ENCODE results near the gene LTBP1. TPM values are rescaled to one million over a fixed set of nuclear protein-coding genes. Genes with fewer than 3 reads are reported as not detected.
A peak's percentile ranks its signal among the peaks of the same experiment; 100 is the strongest.

Gene LTBP1
- total RNA-seq, 1 donor from 2014 or later, result 48.4 TPM

DNA sequence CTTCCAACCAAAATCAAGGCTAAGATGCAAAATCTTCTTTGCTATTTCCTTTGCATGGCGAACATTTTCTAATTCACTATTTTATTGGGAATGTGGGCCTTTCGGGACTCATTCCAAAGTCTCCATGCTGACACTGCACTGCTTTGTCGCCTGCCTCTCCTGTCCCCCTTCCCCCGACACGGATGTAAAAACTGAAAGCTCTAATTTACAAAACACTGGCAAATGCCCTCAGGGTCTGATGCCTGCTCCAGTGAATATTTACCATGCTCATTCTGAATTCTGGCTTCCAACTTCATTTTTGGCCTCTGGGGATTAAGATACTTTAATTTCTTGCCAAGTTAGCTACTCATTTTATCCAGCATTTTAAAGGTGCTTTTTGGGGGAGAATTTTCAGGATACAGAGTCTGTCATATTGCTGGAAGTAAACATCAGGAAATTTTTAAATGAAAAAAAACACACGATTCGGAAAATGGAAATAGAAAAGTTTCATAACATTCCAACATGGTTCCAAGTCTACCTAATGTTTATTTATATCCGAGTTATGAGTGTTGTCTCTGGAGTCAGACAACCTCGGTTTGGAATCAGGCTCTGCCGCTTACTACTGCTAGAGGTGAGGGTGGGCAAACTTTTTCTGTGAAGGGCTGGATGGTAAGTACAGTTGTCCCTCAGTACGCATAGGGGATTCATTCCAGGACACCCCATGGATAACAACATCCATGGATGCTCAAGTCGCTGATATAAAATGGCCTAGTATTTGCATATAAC is 14.6 kb upstream of the LTBP1 start:
- peak in 1 of 2 donors; percentile 22 for DNase-seq (ENCODE audit: extremely low spot score in 2 of 2)
- H3K4me1 ChIP-seq, result no peaks in the 10 kb centered on the region
- H3K27me3 ChIP-seq, result no peaks in the 10 kb centered on the region
- H3K36me3 ChIP-seq, result no peaks in the 10 kb centered on the region
- intact Hi-C loops (cut with DNase I), result no loop called here
- no peaks in the 10 kb centered on the region for H3K9me3 ChIP-seq
- no peak overlapping the region for H3K4me3 ChIP-seq
- H3K27ac ChIP-seq, result no peak overlapping the region
- TF ChIP-seq POLR2AphosphoS5 (IDR thresholded peaks at IDR 0.05; ENCODE audit: insufficient read depth in 1 of 2, low read depth in 1 of 2) (no peak), POLR2A (IDR thresholded peaks at IDR 0.05) (no peak)
- TF ChIP-seq, protein P1, sequence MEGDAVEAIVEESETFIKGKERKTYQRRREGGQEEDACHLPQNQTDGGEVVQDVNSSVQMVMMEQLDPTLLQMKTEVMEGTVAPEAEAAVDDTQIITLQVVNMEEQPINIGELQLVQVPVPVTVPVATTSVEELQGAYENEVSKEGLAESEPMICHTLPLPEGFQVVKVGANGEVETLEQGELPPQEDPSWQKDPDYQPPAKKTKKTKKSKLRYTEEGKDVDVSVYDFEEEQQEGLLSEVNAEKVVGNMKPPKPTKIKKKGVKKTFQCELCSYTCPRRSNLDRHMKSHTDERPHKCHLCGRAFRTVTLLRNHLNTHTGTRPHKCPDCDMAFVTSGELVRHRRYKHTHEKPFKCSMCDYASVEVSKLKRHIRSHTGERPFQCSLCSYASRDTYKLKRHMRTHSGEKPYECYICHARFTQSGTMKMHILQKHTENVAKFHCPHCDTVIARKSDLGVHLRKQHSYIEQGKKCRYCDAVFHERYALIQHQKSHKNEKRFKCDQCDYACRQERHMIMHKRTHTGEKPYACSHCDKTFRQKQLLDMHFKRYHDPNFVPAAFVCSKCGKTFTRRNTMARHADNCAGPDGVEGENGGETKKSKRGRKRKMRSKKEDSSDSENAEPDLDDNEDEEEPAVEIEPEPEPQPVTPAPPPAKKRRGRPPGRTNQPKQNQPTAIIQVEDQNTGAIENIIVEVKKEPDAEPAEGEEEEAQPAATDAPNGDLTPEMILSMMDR (IDR thresholded peaks at IDR 0.05), result no peak

DNA sequence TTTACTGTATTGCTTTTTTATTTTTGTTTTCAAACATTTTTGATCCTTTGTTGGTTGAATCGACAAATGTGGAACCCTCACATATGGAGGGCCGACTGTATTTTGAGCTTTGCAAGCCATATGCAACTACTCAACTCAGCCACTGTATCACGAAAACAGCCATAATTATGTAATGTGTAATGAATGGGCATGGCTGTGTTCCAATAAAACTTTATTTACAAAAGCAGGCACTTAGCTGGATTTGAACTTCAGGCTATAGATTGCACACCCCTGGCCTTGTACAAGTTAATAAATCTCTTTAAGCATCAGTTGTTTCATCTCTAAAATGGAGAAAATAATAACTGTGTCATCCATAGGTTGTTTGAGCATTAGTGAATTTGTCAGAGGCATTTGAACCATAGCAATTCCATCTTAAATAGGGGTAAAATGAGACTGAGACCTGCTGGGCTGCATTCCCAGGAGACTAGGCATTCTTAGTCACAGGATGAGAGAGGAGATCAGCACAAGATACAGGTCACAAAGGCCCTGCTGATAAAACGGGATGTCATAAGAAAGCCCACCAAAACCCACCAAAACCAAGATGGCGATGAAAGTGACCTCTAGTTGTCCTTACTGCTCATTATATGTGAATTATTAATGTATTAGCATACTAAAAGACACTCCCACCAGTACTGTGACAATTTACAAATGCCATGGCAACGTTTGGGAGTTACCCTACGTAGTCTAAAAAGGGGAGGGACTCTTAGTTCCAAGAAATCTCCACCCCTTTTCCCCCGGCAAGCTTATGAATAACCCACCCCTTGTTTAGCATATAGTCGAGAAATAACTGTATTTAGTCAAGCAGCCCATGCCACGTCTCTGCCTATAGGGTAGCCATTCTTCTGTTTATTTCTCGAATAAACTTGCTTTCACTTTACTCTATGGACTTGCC is 13.7 kb upstream of the LTBP1 start:
- intact Hi-C loops (cut with DNase I), result no loop called here
- peak; percentile 12 to 18 for DNase-seq (ENCODE audit: extremely low spot score in 2 of 2)
- Histone ChIP-seq H3K9me3 (no peaks in the 10 kb centered on the region), H3K27ac (no peak overlapping the region), H3K4me1 (peaks cover 5% of the 10 kb centered on the region), H3K27me3 (no peaks in the 10 kb centered on the region), H3K36me3 (no peaks in the 10 kb centered on the region), H3K4me3 (no peak overlapping the region)
- TF ChIP-seq POLR2A (IDR thresholded peaks at IDR 0.05) (no peak), POLR2AphosphoS5 (IDR thresholded peaks at IDR 0.05; ENCODE audit: insufficient read depth in 1 of 2, low read depth in 1 of 2) (no peak)
- TF ChIP-seq, protein P1 (IDR thresholded peaks at IDR 0.05), result no peak

- Histone ChIP-seq H3K4me3 (no peak overlapping the region), H3K27ac (no peak overlapping the region), H3K36me3 (no peaks in the 10 kb centered on the region), H3K9me3 (no peaks in the 10 kb centered on the region), H3K4me1 (peaks cover 9% of the 10 kb centered on the region), H3K27me3 (no peaks in the 10 kb centered on the region)
- DNase-seq (ENCODE audit: extremely low spot score in 2 of 2), result no peak
- intact Hi-C loops (cut with DNase I), result no loop called here
- TF ChIP-seq, protein P1 (IDR thresholded peaks at IDR 0.05), result no peak
These were observed 13.0 kb upstream of the LTBP1 start for GRCh38 chr2:32933756-32934095.

DNA sequence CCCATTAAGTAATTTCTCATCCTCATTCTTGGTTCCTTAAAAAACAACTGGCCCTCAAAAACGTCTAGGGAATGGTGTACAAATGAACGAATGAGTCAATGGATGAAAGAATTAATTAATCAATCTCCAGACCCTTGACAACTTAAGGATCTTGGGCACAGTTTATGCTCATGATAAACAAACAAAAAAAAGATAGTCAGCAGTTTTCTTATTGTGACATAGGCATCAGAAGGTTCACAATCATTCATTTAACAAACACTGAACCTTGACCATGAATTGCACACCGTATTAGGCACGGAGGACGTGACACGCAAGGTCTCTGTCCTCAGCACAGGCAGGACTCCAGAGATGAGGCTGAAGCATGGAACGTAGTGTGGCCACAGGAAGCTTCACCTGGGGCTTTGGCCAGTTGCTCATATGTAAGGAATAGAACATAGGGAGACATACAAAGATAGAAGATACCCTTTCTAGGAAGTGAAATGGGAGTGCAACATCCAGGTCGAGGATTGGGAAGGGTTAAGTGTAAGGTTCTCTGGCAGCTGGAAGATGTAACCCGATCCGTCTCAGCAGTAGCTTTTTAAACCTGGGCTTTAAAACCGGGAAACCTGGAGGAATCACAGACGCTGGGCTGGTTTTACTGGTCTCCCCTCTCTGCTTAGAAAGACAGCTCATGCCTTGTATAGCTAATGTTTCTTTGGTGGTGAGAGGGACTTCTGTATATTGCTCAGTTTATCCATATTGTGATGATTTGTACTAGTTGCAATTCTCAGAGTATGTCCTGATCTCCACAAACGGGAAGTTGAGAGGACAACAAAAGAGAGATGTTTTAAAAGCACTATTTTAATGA is 8.9 kb upstream of the LTBP1 start:
- Histone ChIP-seq H3K4me1 (peaks cover 17% of the 10 kb centered on the region), H3K27me3 (no peaks in the 10 kb centered on the region), H3K27ac (no peak overlapping the region), H3K4me3 (no peak overlapping the region), H3K36me3 (no peaks in the 10 kb centered on the region), H3K9me3 (no peaks in the 10 kb centered on the region)
- intact Hi-C loops (cut with DNase I), result no loop called here
- DNase-seq (ENCODE audit: extremely low spot score in 2 of 2), result peak; percentile 11 to 70
- TF ChIP-seq, protein P1 (IDR thresholded peaks at IDR 0.05), result no peak
- TF ChIP-seq POLR2AphosphoS5 (IDR thresholded peaks at IDR 0.05; ENCODE audit: insufficient read depth in 1 of 2, low read depth in 1 of 2) (no peak), POLR2A (IDR thresholded peaks at IDR 0.05) (no peak)

Data from vagina (tissue), 2 donors.